ENCODE measurements around the gene SPEM2. TPM values are rescaled to one million over a fixed set of nuclear protein-coding genes. Genes with fewer than 3 reads are reported as not detected.

SPEM2 gene
- total and polyA plus RNA-seq, 2 of the 8 experiments (the other 6 are each of a cell fraction or from before 2014, with no cell fraction given): 0.03 TPM; not detected in 1

- no peak for TF ChIP-seq HDAC2 (IDR thresholded peaks at IDR 0.05; ENCODE audit: borderline replicate concordance in 1 of 2, low read depth in 2 of 2, low read length in 2 of 2)
- TF ChIP-seq JUND (IDR thresholded peaks at IDR 0.05; ENCODE audit: low read length): no peak
- no peak for TF ChIP-seq ASH2L (IDR thresholded peaks at IDR 0.05; ENCODE audit: low read length)
- no peak for TF ChIP-seq BACH1 (IDR thresholded peaks at IDR 0.05; ENCODE audit: low read length)
- no peak for TF ChIP-seq ATF2 (IDR thresholded peaks at IDR 0.05; ENCODE audit: low read length)
- no peak for TF ChIP-seq TEAD4 (IDR thresholded peaks at IDR 0.05; ENCODE audit: low read depth, low read length)
Measured at GRCh38 chr17:7429722-7430121, 4.3 kb downstream of the SPEM2 start (continued).

All from H1 (cell line).